ENCODE results near the gene FRMPD4.
"Not testable (repeated sequence)": the region's sequence is repeated elsewhere in the genome, so short reads cannot be mapped to it uniquely, and the experiment has no call there.

FRMPD4 gene

DNA sequence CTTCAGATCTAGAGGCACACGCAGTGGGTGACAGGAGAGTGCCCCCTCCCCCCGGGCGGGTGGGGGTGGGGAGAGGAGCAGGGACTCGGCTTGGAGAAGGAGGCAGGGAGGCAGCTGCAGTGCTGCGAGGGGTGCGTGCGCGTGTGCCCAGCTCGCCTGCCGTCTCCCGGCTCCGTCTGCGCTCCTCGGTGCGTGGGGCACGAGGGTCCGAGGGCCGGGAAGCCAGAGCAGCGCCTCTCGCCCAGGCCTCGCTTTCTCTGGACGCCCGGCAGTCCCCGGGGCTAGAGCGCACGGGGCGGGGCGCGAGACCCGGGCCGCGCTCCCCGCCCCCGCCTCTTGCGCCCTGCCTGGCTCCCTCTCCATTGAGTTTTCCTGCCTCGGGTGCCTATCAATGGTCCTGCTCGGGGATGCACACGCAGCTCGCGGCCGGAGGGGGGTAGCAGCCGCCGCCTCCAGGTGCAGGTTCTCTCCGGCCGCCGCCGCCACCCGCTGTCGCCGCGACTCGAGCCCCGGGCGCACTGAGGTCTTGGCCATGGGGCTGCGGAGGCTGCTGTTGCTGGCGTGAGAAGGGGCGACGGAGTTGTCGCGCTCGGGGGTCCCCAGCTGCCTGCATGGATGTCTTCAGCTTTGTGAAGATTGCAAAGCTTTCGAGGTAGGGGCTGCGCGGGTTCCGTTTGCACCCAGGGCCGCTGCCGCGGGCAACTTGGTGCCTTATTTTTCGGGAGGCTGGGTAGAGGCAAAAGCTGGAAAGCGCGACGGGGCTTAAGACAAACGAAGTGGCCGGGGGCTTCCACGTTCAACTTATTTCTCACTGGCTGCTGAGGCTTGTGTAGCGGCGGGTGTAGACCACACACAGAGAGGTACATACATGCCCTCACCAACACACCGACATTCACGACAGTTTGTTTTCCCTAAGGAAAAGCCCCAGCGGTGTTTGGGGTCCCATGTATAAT lies at the start of gene FRMPD4:
Gene FRMPD4, plus strand, starts transcription at position 113 of the 953 bp plus-strand sequence. Its CDS starts 499 bp downstream, at position 612.
- DNase-seq: no peak

- no peak for DNase-seq
These were observed 48.5 kb upstream of the FRMPD4 start for GRCh38 chrX:12089740-12090139.

DNA sequence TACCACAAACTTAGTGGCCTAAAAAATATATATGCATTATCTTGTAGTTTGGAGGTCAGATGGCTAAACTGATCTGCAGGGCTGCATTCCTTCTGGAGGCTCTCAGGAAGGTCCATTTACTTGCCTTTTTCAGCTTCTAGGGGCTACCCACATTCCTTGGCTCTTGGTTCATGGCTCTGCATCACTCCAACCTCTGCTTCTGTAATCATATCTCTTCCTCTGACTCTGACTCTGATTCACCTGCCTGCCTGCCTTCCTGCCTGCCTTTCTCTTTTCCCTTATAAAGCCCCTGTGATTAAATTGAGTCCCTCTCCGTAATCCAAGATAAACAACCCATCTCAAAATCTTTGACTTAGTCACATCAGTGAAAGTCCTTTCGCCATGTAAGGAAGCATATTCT lies 25.0 kb upstream of the FRMPD4 start:
- no peak for DNase-seq

DNA sequence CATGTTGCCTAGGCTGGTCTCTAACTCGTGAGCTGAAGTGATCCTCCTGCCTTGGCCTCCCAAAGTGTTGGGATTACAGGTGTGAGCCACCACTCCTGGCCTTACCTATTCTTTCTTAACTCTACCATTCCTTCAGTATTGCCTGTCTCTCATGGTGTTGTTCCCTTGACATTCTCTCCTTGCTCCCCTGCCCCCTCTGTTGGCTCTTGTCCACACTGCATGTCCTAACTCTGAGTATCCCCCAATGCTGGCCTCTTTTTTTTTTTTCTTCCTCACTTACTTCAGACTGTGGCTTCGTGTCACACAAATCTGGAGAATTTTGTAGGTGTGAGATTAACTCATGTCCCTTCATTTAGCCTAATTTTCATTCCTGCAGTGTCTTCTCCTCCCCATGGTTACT lies 22.9 kb upstream of the FRMPD4 start:
- DNase-seq: no peak

GRCh38 chrX:12118134-12118533 lies 20.1 kb upstream of the FRMPD4 start:
- no peak for DNase-seq

DNA sequence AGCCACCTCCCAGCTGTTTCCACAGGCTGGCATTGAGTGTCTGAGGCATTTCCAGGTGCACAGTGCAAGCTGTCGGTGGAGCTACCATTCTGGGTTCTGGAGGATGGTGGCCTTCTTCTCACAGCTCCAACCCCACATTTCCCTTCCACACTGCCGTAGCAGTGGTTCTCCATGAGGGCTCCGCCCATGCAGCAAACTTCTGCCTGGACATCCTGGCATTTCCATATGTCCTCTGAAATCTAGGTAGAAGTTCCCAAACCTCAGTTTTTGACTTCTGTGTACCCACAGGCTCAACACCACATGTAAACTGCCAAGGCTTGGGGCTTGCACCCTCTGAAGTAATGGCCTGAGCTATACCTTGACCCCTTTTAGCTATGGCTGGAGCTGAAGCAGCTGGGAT lies 10.3 kb upstream of the FRMPD4 start:
- no peak for DNase-seq

DNA sequence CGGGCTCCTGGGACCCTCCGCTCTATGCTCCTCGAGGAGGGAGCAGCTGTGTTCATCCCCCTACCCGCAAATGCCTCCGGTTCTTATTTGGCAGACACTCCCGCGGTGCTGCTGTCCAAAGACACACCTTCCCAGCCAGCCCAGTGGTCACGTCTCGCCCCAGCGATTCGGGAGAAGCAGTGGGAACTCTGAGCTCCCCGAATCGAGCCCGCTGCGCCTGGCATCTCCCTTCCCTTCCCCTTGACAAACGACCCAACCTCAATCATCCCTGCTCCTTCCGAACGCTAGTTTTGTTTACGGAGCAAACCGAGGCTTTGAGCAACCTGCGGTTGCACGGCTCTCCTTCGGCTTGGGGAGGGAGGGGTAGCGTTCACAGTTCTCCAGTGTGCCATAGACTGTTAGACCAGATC lies 317 bp upstream of the FRMPD4 start:
- DNase-seq: no peak

DNA sequence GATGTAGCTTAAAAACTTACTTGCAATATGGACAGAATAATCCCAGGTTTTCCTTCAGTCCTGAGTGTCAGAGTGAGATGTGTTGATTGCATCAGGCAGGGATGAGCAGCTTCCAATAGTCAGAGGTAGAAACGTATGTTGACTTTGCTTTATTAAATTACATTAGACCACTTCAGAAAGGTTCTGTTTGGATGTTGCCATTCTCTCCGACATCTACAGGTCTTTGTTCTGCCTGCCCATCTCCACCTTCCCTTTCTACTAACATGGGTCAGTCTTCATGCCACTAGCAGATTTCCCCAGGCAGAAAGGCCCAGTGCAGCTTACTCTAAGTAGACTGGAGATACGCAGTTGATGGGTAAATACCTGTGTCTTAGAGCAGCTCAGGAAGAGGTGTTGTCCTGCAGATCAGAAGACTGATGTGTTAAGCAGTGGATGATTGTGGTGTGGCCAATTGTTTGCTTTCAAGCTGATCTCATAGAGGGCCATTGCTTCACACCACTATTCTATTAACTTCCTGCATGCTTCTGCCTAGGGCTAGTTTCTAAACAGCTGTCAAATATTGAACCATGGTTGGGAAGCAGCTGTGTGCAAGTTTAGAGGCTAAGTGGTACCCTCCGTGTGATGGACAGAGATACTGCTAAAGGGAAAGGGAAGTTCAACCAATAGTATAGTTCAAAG lies 1.8 kb downstream of the FRMPD4 start:
- DNase-seq: no peak

- DNase-seq: no peak
These were observed 3.2 kb downstream of the FRMPD4 start for GRCh38 chrX:12141511-12141910.

- no peak for DNase-seq
These were observed 4.4 kb downstream of the FRMPD4 start for GRCh38 chrX:12142661-12143060.

GRCh38 chrX:12145402-12145801 lies 7.1 kb downstream of the FRMPD4 start:
- DNase-seq: no peak

DNA sequence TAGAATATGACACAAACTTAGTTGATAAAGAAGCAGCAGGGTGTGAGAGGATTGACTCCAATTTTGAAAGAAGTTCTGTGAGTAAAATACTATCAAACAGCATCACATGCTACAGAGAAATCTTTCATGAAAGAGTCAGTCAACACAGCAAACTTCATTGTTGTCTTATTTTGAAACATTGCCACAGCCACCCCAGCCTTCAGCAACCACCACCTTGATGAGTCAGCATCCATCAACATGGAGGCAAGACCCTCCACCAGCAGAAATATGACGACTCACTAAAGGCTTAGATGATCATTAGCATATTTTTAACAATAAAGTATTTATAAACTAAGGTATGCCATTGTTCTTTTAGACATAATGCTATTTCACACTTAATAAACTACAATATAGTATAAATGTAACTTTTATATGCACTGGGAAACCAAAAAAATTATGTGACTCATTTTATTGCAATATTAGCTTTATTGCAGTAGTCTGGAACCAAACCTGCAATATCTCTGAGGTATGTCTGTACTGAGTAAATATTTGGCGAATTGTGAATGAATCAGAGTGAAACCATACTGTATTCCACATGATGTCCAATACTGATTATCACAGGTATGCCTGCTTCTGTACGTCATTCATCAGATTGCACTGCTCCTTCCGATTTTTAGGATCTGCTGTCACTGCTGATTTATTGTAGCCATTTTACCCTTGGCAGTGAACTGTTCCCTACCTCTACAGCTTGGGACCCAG lies 11.6 kb downstream of the FRMPD4 start:
- DNase-seq: no peak

DNA sequence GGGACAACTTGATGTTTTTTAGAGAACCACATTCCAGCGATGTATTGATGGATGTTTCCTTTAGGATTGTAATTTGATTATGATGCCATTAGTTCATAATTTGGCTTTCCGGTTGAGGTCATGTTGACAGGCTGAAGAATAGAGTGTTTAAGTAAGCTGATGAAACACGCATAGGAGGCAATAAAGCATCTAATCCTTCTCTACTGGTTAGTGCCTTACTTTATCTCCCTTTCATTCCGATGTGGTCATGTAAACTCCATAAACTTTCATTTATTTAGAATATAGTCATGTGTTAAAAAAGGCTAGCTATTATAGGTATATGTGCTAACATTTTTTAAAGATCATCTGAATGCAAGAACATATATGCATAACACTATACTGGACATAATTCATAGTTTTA lies 15.0 kb downstream of the FRMPD4 start:
- DNase-seq: no peak

DNA sequence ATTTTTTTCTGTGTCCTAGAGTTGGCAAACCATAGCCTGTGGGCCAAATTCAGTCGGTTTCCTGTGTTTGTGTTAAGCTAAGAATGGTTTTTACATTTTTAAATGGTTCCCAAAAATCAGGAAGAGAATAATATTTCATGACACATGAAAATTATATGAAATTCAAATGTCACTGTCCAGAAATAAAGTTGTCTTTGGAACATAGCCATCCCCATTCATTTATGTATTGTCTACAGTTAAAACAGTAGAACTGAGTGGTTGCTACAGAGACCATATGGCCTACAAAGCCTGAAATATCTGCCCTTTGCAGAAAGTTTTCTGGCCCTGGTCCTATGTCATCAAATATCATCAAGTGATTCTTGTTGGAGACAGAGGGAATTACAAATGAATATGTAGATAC lies 15.5 kb downstream of the FRMPD4 start:
- DNase-seq: no peak

- DNase-seq: no peak
These were observed 21.5 kb downstream of the FRMPD4 start for GRCh38 chrX:12159799-12160198.

GRCh38 chrX:12162420-12162819 lies 24.1 kb downstream of the FRMPD4 start:
- no peak for DNase-seq

GRCh38 chrX:12164180-12164579 lies 25.9 kb downstream of the FRMPD4 start:
- DNase-seq: not testable (repeated sequence)

DNA sequence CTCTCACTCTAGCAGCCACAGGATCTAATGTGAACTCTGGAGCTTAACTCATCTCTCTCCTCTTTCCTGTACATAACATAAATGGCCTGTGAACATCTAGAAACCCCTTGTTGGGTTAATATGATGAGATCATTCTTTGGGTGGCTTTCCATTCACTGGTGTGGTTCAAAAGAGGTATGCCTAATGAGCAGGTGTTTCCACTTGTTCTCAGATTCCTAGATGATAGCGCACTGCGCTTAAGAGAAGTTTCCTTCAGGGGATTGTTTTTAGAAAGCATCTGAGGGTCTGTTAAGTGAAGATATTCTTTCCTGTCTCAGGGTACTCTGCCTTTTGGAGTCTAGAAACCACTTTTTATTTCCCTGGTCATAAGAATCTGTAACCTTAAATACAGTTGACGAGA lies 32.5 kb downstream of the FRMPD4 start:
- no peak for DNase-seq

GRCh38 chrX:12174358-12174757 lies 36.1 kb downstream of the FRMPD4 start:
- DNase-seq: no peak

DNA sequence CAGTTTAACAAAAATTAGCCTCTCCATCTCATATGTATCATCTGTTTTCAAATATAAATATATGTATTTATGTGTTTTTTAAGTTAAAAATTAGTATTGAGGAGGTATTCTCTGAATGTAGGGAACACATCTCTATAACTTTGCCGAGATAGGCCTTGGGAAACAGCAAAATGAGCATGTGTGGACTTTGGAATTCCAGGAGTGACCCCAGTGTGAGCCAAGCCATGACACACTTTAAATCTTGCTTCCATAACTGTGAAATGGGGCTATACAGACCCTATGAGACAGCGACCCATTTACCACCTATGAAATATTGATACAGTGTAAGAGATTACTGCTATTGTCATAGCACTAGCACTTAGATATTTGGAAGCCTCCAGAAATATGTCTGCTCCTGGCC lies 58.8 kb downstream of the FRMPD4 start:
- DNase-seq: no peak

DNA sequence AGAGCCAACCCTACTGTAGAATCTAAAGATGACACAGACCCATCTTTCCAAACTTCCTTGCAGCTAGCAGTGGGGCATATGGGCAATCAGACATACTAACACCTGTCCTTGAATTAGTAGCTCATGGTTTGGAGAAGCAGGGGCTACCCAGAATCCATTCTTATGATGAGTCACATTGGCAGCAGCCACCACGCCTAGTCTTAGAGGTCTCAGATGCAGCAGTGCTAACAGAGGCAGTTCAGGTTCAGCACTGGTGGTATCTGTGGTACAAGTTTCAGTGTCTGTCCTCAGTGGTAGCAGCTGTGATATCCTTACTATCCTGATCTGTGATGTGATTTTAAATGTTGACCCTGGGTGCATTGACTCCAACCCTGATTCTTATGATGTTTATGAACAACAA lies 68.1 kb downstream of the FRMPD4 start:
- no peak for DNase-seq

DNA sequence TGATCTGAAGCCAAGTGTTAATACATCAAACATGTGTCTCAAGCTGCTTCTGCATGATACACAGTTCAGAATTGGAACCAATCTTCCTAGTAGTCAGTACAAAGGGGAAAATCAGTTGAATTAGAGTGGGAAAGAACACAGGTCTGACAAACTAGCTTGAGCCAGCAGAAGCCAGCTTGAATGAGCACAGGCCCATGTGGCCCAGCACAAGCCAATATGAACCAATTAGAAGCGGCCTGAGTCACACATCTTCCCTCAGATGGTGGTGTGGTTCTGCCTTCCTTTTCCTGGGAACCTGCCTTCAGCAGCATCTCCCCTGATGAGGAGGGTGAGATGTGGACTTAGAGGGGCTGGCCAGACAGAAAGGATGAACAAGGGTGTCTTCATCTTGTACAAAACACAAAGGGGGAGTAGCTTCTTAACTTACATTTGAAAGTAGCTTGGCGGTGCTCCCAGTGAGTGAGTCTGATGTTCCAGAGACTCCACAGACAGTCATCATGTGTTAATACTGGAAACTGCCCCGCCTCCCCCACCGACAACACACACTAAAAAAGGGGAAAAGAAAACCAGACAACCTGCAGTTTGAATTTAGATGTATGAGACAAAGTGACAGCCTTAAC lies 72.0 kb downstream of the FRMPD4 start:
- DNase-seq: no peak

DNA sequence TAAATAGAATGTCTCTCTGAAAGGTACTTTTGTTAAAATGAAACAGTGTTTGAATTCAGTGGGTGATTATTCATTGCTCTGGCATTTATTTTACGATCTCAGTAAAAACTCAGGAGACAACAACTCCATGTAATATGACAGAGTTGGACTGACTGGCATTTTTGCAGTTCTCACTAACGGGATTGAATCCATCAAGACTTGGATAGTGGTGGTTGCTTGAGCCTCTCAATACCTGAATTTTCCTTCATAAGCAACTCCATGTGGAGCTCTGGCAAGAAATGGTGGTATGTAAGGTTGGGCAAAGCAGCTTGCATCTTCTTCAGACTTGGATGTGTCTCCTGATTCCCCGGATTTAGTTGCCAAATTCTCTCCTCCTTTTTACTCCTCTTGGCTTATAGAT lies 72.7 kb downstream of the FRMPD4 start:
- no peak for DNase-seq

Measured in KG1 (cell line).